Prostate gland (tissue), 2 donors: Measurements from ENCODE around the gene PIK3C2G.

Source experiments
- CTCF ChIP-seq, 4 experiments: fragments of 200-600 bp in 2 of 4; fragments of 450-650 bp in 2 of 4; sonication (generic) in 2 of 4; IDR thresholded peaks; 1 replicate in 3 of 4; 2 replicates in 1 of 4; pipeline ENCODE4 v1.5.1; 2016 to 2019; ENCODE audit warnings: antibody characterized with exemption in 4 of 4, mild to moderate bottlenecking in 2 of 4, moderate library complexity in 2 of 4
- POLR2A ChIP-seq: fragments of 450-650 bp; IDR thresholded peaks from one replicate; pipeline ENCODE4 v1.6.1; 2016; ENCODE audit warnings: antibody characterized with exemption, mild to moderate bottlenecking
- POLR2AphosphoS5 ChIP-seq: sonication (generic); formaldehyde crosslinking; IDR thresholded peaks from one replicate; pipeline ENCODE4 v1.6.1; 2017; ENCODE audit warnings: antibody characterized with exemption

GRCh38 chr12:18580291-18580690 lies 319.0 kb downstream of the PIK3C2G start:
- TF ChIP-seq CTCF (IDR thresholded peaks at IDR 0.05) (no peak), POLR2AphosphoS5 (no peak), POLR2A (no peak)
